NCI-H510A (cell line): Measurements from ENCODE around the gene MAPK6.

Experiments used
- DNase-seq: peaks from one replicate; lab custom pipeline; 2025; lab: John Stamatoyannopoulos, UW

MAPK6 gene

GRCh38 chr15:52010633-52011595, 8.1 kb upstream of the MAPK6 start:
- DNase-seq, result no peak

- no peak for DNase-seq
Observed at GRCh38 chr15:52011711-52012144, 7.3 kb upstream of the MAPK6 start.

GRCh38 chr15:52012210-52012609, 6.8 kb upstream of the MAPK6 start:
- DNase-seq, result no peak

GRCh38 chr15:52013151-52013791, 5.7 kb upstream of the MAPK6 start:
- no peak for DNase-seq

- DNase-seq, result no peak
Observed at GRCh38 chr15:52014616-52015015, 4.4 kb upstream of the MAPK6 start.

GRCh38 chr15:52016316-52016715, 2.7 kb upstream of the MAPK6 start:
- DNase-seq, result no peak

GRCh38 chr15:52018244-52018643, 775 bp upstream of the MAPK6 start:
- DNase-seq, result no peak

GRCh38 chr15:52019394-52020220, 588 bp downstream of the MAPK6 start:
- DNase-seq, result no peak

GRCh38 chr15:52020221-52021085, 1.4 kb downstream of the MAPK6 start:
- no peak for DNase-seq

- DNase-seq, result no peak
Observed at GRCh38 chr15:52021128-52021671, 2.2 kb downstream of the MAPK6 start.

GRCh38 chr15:52021892-52022540, 3.0 kb downstream of the MAPK6 start:
- DNase-seq, result no peak

- no peak for DNase-seq
Observed at GRCh38 chr15:52023169-52023922, 4.3 kb downstream of the MAPK6 start.

- no peak for DNase-seq
Observed at GRCh38 chr15:52028431-52029093, 9.5 kb downstream of the MAPK6 start.

GRCh38 chr15:52030010-52030409, 11.0 kb downstream of the MAPK6 start:
- no peak for DNase-seq

GRCh38 chr15:52031556-52031955, 12.5 kb downstream of the MAPK6 start:
- DNase-seq, result no peak

- no peak for DNase-seq
Observed at GRCh38 chr15:52037889-52038505, 19.0 kb downstream of the MAPK6 start.

GRCh38 chr15:52039925-52040781, 21.1 kb downstream of the MAPK6 start:
- DNase-seq, result no peak
